GM12801 (cell line): ENCODE data around the gene LRBA.

Experiments used
- TF ChIP-seq, protein P1 (sequence below): IDR thresholded peaks from one replicate; pipeline ENCODE4 v1.5.1; 2011; ENCODE audit warnings: control low read depth; ENCODE audit not compliant: insufficient read length; ENCODE audit errors: extremely low read depth

LRBA gene

DNA sequence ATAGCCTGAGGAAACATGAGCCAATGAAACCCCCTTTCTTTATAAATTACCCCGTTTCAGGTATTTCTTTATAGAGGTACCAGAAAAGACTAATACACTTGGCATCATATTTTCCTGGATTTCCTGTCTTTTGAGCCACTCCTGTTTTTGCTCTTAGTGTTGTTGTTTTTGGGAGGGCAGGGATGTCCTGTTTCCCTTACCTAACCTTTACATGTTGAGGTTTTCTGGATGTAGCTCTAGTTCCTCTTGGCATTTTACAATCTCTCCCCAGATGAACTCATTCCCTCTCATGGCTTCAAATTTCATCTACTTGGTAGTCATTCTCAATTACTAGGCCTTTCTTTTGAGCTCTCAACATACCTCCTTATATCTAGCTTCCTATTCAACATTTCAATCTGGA, 537.2 kb downstream of the LRBA start:
- TF ChIP-seq, protein P1, sequence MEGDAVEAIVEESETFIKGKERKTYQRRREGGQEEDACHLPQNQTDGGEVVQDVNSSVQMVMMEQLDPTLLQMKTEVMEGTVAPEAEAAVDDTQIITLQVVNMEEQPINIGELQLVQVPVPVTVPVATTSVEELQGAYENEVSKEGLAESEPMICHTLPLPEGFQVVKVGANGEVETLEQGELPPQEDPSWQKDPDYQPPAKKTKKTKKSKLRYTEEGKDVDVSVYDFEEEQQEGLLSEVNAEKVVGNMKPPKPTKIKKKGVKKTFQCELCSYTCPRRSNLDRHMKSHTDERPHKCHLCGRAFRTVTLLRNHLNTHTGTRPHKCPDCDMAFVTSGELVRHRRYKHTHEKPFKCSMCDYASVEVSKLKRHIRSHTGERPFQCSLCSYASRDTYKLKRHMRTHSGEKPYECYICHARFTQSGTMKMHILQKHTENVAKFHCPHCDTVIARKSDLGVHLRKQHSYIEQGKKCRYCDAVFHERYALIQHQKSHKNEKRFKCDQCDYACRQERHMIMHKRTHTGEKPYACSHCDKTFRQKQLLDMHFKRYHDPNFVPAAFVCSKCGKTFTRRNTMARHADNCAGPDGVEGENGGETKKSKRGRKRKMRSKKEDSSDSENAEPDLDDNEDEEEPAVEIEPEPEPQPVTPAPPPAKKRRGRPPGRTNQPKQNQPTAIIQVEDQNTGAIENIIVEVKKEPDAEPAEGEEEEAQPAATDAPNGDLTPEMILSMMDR = no peak

DNA sequence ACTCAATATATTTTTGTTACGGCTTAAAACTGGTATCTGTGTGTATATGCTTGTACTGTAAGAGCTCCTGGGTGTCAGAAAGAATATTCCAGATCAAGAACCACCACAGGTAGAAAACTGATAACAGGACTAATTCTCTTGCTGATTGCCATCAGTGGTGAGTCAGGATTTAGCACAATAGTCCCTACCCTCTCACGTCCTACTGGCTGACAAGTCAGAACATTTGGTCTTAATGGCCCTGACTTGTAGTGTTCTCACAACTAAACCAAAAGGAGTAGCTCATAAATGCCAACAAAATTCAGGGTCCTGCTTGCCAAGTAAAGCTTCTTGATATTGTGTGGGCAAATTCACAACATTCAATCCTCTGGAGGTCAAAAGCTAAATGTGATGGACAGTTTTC, 538.3 kb downstream of the LRBA start:
- TF ChIP-seq, protein P1 = no peak

DNA sequence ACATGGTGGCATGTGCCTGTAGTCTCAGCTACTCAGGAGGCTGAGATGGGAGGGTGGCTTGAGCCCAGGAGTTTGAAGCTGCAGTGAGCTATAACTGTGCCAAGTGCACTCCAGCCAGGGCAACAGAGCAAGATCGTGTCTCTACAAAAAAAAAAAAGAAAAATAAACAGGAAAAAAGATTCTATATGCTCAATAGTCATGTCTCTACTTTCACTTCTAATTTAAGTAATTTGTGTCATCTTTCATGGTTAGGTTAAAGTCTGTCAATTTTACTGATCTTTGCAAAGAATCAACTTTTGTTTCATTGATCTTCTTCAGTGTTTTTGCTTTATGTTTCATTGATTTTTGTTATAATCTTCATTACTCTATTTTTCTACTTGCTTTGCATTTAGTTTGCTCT, 539.3 kb downstream of the LRBA start:
- TF ChIP-seq, protein P1 = no peak

DNA sequence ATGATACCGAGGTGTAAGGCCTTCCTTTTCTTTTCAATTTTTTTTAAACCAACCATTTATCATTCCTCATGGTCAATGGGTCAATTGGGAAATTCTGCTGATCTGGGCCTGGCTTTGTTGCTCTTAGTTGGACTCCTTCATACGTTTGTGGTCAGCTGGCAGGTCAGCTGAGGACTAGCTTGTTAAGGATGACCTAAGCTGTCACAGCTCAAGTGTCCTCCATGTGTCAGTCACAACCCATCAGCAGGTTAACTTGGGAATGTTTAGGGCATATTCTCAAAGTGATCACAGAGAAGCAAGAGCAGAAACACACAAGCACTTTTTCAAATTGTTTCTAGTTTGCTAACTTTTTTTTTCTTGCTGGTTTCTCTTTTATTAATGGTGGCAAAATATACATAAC, 550.6 kb downstream of the LRBA start:
- TF ChIP-seq, protein P1 = no peak

DNA sequence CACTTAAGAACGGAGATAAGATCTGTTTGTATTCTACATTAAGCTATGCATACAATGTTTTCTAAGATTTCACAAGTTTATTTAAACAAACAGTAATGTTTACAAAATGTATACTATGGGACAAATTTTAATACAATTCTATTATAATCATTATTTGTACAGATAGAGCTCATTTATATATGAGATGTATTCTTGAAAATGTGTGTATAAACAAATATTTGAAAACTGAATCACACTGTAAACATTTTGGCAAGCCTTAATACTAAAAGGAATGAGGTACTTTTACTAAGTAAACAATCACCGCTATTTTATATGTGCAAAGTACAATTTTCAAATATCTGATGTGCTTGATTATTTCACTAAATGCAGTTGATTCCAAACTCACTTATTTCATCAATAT, 552.3 kb downstream of the LRBA start:
- TF ChIP-seq, protein P1 = no peak

DNA sequence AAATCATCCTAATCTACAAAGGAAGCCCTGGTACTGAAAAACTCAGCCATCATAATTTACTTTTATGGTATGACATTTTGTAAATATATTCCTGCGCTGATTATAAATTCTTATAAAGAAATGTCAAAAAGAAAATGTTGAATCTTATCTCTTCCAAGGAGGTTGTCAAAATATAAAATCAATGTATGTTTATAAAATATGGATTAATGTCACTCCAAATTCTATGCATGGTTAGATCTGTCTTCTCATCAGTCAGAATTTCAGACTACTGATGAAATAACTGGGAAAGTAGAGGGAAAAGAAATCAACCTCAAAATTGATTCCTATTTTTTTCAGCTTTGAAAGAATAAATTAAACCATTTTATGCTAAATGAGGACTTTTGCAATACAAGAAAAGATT, 553.1 kb downstream of the LRBA start:
- TF ChIP-seq, protein P1 = no peak

DNA sequence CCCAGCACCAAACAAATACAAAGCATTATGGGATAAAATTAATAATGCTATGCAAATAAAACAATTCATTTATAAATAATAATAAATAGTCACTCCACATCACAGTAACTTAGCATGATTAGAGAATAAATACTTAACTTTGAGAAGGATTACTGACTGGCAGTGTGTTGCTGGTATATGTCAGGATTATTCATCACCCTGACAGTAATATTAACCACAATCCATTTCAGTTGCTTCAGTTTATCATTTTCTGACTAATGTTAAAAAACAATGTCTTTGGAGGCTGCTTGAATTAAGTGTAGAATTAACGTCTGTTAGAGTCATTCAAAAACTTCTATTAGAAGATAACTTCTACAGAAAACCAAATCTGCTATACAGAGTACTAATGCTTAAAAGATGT, 557.3 kb downstream of the LRBA start:
- TF ChIP-seq, protein P1 = no peak

DNA sequence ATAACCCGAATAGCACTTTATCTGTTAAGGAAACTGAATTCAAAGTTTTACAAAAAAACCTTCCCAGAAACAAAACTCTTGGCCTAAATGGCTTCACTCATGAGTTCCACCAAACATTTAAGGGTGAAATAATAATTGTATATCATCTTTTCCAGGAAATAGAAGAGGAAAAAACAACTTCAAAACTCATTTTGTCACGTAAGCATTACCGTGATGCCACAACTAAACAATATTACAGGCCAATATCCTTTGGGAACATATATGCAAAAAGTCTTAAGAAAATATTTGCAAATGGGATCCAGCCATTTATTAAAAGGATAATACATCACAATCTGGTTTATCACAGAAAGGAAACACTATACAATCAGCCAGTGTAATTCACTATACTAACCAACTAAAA, 563.2 kb downstream of the LRBA start:
- TF ChIP-seq, protein P1 = no peak
